ENCODE data around the gene RAB4A. TPM values are rescaled to one million over a fixed set of nuclear protein-coding genes. Genes with fewer than 3 reads are reported as not detected.
"Not testable (repeated sequence)": the region's sequence is repeated elsewhere in the genome, so short reads cannot be mapped to it uniquely, and the experiment has no call there.

RAB4A gene
- total RNA-seq, 1 donor from 2014 or later: 44.1 TPM

- no peak for TF ChIP-seq EZH2phosphoT487 (IDR thresholded peaks at IDR 0.05)
- no peak for TF ChIP-seq CTCF (IDR thresholded peaks at IDR 0.05)
- no peak for TF ChIP-seq EZH2 (IDR thresholded peaks at IDR 0.05)
- Histone ChIP-seq H3K4me1 (no peaks in the 10 kb centered on the region), H3K9ac (no peak overlapping the region), H4K20me1 (ENCODE audit: low read depth) (peaks cover 51% of the 10 kb centered on the region), H2AFZ (replicated peaks) (no peak overlapping the region), H3K79me2 (ENCODE audit: low read depth) (peaks cover 41% of the 10 kb centered on the region), H3F3A (ENCODE audit: low read depth) (no peaks in the 10 kb centered on the region), H3K4me3 (no peak overlapping the region), H3K4me2 (no peak overlapping the region), H3K27ac (no peak overlapping the region), H3K9me3 (ENCODE audit: low read depth) (no peaks in the 10 kb centered on the region), H3K27me3 (no peaks in the 10 kb centered on the region), H3K36me3 (no peaks in the 10 kb centered on the region)
- Mint-ChIP-seq H3K9me3 (peaks cover 5% of the 10 kb centered on the region), H3K4me3 (no peak overlapping the region), H3K27ac (no peak overlapping the region), H3K4me1 (peaks cover 5% of the 10 kb centered on the region), H3K36me3 (peaks cover 21% of the 10 kb centered on the region), H3K27me3 (ENCODE audit: insufficient read depth, low read depth) (no peaks in the 10 kb centered on the region)
- DNase-seq (ENCODE audit: low spot score): no peak
Measured at GRCh38 chr1:229286099-229286766, 15.3 kb downstream of the RAB4A start.

- Histone ChIP-seq H3K4me2 (no peak overlapping the region), H2AFZ (replicated peaks) (no peak overlapping the region), H3K4me1 (no peaks in the 10 kb centered on the region), H3K4me3 (no peak overlapping the region), H3K9ac (no peak overlapping the region), H3K9me3 (ENCODE audit: low read depth) (no peaks in the 10 kb centered on the region), H4K20me1 (ENCODE audit: low read depth) (peaks cover 43% of the 10 kb centered on the region), H3F3A (ENCODE audit: low read depth) (no peaks in the 10 kb centered on the region), H3K79me2 (ENCODE audit: low read depth) (peaks cover 33% of the 10 kb centered on the region), H3K36me3 (no peaks in the 10 kb centered on the region), H3K27me3 (no peaks in the 10 kb centered on the region), H3K27ac (no peak overlapping the region)
- H3K4me3 Mint-ChIP-seq: no peak overlapping the region
- peaks cover 21% of the 10 kb centered on the region for H3K36me3 Mint-ChIP-seq
- no peak overlapping the region for H3K27ac Mint-ChIP-seq
- H3K9me3 Mint-ChIP-seq: peaks cover 5% of the 10 kb centered on the region
- no peak for DNase-seq (ENCODE audit: low spot score)
- H3K4me1 Mint-ChIP-seq: peaks cover 5% of the 10 kb centered on the region
- H3K27me3 Mint-ChIP-seq (ENCODE audit: insufficient read depth, low read depth): no peaks in the 10 kb centered on the region
- no peak for TF ChIP-seq CTCF (IDR thresholded peaks at IDR 0.05)
- TF ChIP-seq EZH2phosphoT487 (IDR thresholded peaks at IDR 0.05): no peak
- TF ChIP-seq EZH2 (IDR thresholded peaks at IDR 0.05): no peak
Measured at GRCh38 chr1:229287267-229287666, 16.4 kb downstream of the RAB4A start.

- no peaks in the 10 kb centered on the region for H3K9me3 ChIP-seq (ENCODE audit: low read depth)
- H3K9ac ChIP-seq: no peak overlapping the region
- TF ChIP-seq EZH2 (IDR thresholded peaks at IDR 0.05): no peak
- TF ChIP-seq CTCF (IDR thresholded peaks at IDR 0.05): no peak
- no peak for TF ChIP-seq EZH2phosphoT487 (IDR thresholded peaks at IDR 0.05)
- H3K27ac ChIP-seq: no peak overlapping the region
- no peak overlapping the region for H3K4me2 ChIP-seq
- no peak overlapping the region for H2AFZ ChIP-seq (replicated peaks)
- H3K4me1 ChIP-seq: no peaks in the 10 kb centered on the region
- no peaks in the 10 kb centered on the region for H3K27me3 Mint-ChIP-seq (ENCODE audit: insufficient read depth, low read depth)
- peaks cover 5% of the 10 kb centered on the region for H3K4me1 Mint-ChIP-seq
- H3K36me3 ChIP-seq: no peaks in the 10 kb centered on the region
- H3K79me2 ChIP-seq (ENCODE audit: low read depth): peaks cover 20% of the 10 kb centered on the region
- H3K9me3 Mint-ChIP-seq: no peaks in the 10 kb centered on the region
- no peaks in the 10 kb centered on the region for H3K27me3 ChIP-seq
- no peaks in the 10 kb centered on the region for H3F3A ChIP-seq (ENCODE audit: low read depth)
- no peak overlapping the region for H3K4me3 ChIP-seq
- H3K4me3 Mint-ChIP-seq: no peak overlapping the region
- no peak for DNase-seq (ENCODE audit: low spot score)
- peaks cover 10% of the 10 kb centered on the region for H3K36me3 Mint-ChIP-seq
- peaks cover 31% of the 10 kb centered on the region for H4K20me1 ChIP-seq (ENCODE audit: low read depth)
- no peak overlapping the region for H3K27ac Mint-ChIP-seq
Measured at GRCh38 chr1:229288516-229288915, 17.6 kb downstream of the RAB4A start.

- H3K9me3 ChIP-seq (ENCODE audit: low read depth); H3K4me2 ChIP-seq; H3K27me3 ChIP-seq; H3K9ac ChIP-seq; H3K27me3 Mint-ChIP-seq (ENCODE audit: insufficient read depth, low read depth); H3K36me3 ChIP-seq; H3K4me1 ChIP-seq; H3K27ac Mint-ChIP-seq; H3K27ac ChIP-seq; H2AFZ ChIP-seq (replicated peaks); H3K4me3 ChIP-seq; H3K79me2 ChIP-seq (ENCODE audit: low read depth); DNase-seq (ENCODE audit: low spot score); H3K4me1 Mint-ChIP-seq; H3K9me3 Mint-ChIP-seq; H3K4me3 Mint-ChIP-seq; H3F3A ChIP-seq (ENCODE audit: low read depth): not testable (repeated sequence)
- peaks cover 11% of the 10 kb centered on the region for H4K20me1 ChIP-seq (ENCODE audit: low read depth)
- H3K36me3 Mint-ChIP-seq: peaks cover 18% of the 10 kb centered on the region
Measured at GRCh38 chr1:229291686-229292085, 20.8 kb downstream of the RAB4A start.
